Kidney (tissue), 14 donors: ENCODE results near the gene EPS8. TPM values are rescaled to one million over a fixed set of nuclear protein-coding genes. Genes with fewer than 3 reads are reported as not detected.

Experiments
- DNase-seq, 5 donors: peaks; one replicate each; pipeline ENCODE4 v3.0.0-alpha.2; 2013 to 2020
- FAIRE-seq: peaks from 2 replicates; lab custom pipeline; 2012; peaks lifted over from hg19 to GRCh38; lab: Jason Lieb, UNC
- H3K27ac ChIP-seq, 2 donors: one replicate each; pipeline ENCODE4 v1.7.0; 2013; ENCODE audit warnings: low read depth in 2 of 2, low read length in 2 of 2, inconsistent platforms in 1 of 2
- H3K27me3 ChIP-seq: one replicate; pipeline ENCODE4 v1.7.1; 2013; ENCODE audit warnings: low read length, inconsistent platforms; ENCODE audit not compliant: control insufficient read depth, insufficient read depth
- H3K36me3 ChIP-seq, 3 donors: one replicate each; pipeline versions ENCODE4 v1.7.0 to v1.7.1; 2013; ENCODE audit warnings: low read length in 3 of 3, control low read depth in 1 of 3, inconsistent platforms in 1 of 3; ENCODE audit not compliant: insufficient read depth in 3 of 3, control insufficient read depth in 2 of 3
- H3K4me1 ChIP-seq, 3 donors: one replicate each; pipeline versions ENCODE4 v1.7.0 to v1.7.1; 2013; ENCODE audit warnings: low read length in 3 of 3, inconsistent platforms in 1 of 3, low read depth in 1 of 3; ENCODE audit not compliant: control insufficient read depth in 2 of 3, insufficient read depth in 2 of 3
- H3K4me3 ChIP-seq, 3 donors: one replicate each; pipeline versions ENCODE4 v1.7.0 to v1.8.1; 2013; ENCODE audit warnings: low read length in 3 of 3, control low read depth in 1 of 3, inconsistent platforms in 1 of 3
- H3K9ac ChIP-seq, 3 donors: one replicate each; pipeline versions ENCODE4 v1.7.0 to v1.7.1; 2013; ENCODE audit warnings: low read length in 3 of 3, control low read depth in 1 of 3, inconsistent platforms in 1 of 3
- H3K9me3 ChIP-seq, 3 donors: one replicate each; pipeline versions ENCODE4 v1.7.0 to v1.7.1; 2013; ENCODE audit warnings: low read length in 3 of 3, control low read depth in 1 of 3, inconsistent platforms in 1 of 3; ENCODE audit not compliant: control insufficient read depth in 2 of 3, insufficient read depth in 1 of 3
- intact Hi-C: fragments of 100-400 bp; cut with DNase I; formaldehyde crosslinking; loops from one replicate; pipeline ENCODE4 v1.11.1; 2022
- polyA plus RNA-seq: library from polyadenylated mRNA; stranded (reverse); fragments of 350-450 nt; fragmentation: Illumina TruSeq; extraction: RNeasy Lipid Tissue Mini Kit (QIAGEN cat#74804); gene quantifications from one replicate; pipeline ENCODE4 v1.2.3, GENCODE V29; 2014; ENCODE audit warnings: low read depth, low replicate concordance; ENCODE audit not compliant: insufficient read depth
- total RNA-seq: library from RNA; stranded (reverse); fragmentation: NEBNext Ultra II Directional; extraction: Animal tissue kit (Norgen Biotek cat#: 25700); gene quantifications from one replicate; pipeline ENCODE4 v1.2.1, GENCODE V29; 2021
- TF ChIP-seq, protein P1 (sequence below): IDR thresholded peaks from 3 replicates; pipeline ENCODE4 v1.5.1; 2012; ENCODE audit warnings: mild to moderate bottlenecking, moderate library complexity, borderline replicate concordance; ENCODE audit not compliant: insufficient read depth; ENCODE audit errors: extremely low read depth
- donor health status: control.
- donor health status: control.
- donor health status: control.
- donor health status: control.
- donor health status: control.
- donor health status: DM: yes; HTN: yes; CAD: no.
- donor health status: Normal renal cell carcinoma (clear cell type).

Gene EPS8
- total and polyA plus RNA-seq, 2 donors from 2014 or later, result 33.9 to 80.3 TPM

DNA sequence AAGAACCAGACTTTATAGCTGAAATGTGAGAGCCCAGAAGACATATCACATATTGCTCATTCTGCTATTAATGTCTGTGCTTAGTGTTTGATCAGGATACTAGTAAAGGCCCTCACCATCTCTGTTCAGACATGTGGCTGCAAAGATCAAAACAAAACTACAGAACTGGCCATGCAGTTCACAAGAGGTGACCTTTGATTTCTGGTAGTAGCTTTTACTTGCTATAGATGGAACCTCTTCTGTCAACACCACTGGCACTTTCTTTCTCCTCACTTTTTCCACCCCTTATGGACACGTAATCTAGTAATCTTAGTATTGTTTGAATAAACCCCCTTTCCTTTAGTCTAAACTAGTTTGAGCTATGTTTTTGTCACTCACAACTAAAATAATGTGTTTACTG, 214.8 kb downstream of the EPS8 start:
- no peak for DNase-seq
- Histone ChIP-seq H3K27me3 (no peaks in the 10 kb centered on the region), H3K27ac (no peak overlapping the region), H3K36me3 (no peaks in the 10 kb centered on the region), H3K4me3 (no peak overlapping the region), H3K9me3 (no peaks in the 10 kb centered on the region), H3K4me1 (no peaks in the 10 kb centered on the region), H3K9ac (no peak overlapping the region)
- TF ChIP-seq, protein P1, sequence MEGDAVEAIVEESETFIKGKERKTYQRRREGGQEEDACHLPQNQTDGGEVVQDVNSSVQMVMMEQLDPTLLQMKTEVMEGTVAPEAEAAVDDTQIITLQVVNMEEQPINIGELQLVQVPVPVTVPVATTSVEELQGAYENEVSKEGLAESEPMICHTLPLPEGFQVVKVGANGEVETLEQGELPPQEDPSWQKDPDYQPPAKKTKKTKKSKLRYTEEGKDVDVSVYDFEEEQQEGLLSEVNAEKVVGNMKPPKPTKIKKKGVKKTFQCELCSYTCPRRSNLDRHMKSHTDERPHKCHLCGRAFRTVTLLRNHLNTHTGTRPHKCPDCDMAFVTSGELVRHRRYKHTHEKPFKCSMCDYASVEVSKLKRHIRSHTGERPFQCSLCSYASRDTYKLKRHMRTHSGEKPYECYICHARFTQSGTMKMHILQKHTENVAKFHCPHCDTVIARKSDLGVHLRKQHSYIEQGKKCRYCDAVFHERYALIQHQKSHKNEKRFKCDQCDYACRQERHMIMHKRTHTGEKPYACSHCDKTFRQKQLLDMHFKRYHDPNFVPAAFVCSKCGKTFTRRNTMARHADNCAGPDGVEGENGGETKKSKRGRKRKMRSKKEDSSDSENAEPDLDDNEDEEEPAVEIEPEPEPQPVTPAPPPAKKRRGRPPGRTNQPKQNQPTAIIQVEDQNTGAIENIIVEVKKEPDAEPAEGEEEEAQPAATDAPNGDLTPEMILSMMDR, result no peak
- intact Hi-C loops, result no loop called here
- no peak for FAIRE-seq

Other genes with a start within 250 kb of the EPS8 start
- gene STRAP, start 93.0 kb upstream of the EPS8 start, total RNA-seq, result 85.9 TPM
- 99.1 TPM for gene STRAP, start 93.0 kb upstream of the EPS8 start, polyA plus RNA-seq
- gene DERA, start 121.9 kb upstream of the EPS8 start, total RNA-seq, result 40.2 TPM
- 59.5 TPM for gene DERA, start 121.9 kb upstream of the EPS8 start, polyA plus RNA-seq